IMR-90 (cell line): Measurements from ENCODE around the gene CCDC88C. TPM values are rescaled to one million over a fixed set of nuclear protein-coding genes. Genes with fewer than 3 reads are reported as not detected.

ENCODE experiments used
- ATAC-seq: fragments of 200-7000 bp; cut with Tn5 transposase; 2 replicates; pipeline ENCODE4 v1.9.1; 2020; ENCODE audit warnings: low read depth, mild to moderate bottlenecking, moderate library complexity
- BruUV-seq: library from RNA; stranded (reverse); fragments of 400-500 nt; replicated peaks from 2 replicates; lab custom pipeline; 2021; lab: Mats Ljungman, UMichigan
- CTCF ChIA-PET: fragments of 300-600 bp; formaldehyde crosslinking; extraction: SDS; loops from one replicate; lab custom pipeline; 2021; ENCODE audit warnings: antibody characterized with exemption; lab: Yijun Ruan, JAX
- POLR2A ChIA-PET: fragments of 300-600 bp; sonication (Branson Sonifier 250); formaldehyde crosslinking; loops from one replicate; lab custom pipeline; 2022; ENCODE audit warnings: antibody characterized with exemption; ENCODE audit not compliant: unreplicated experiment; lab: Charles Lee
- DNase-seq: peaks from one replicate; pipeline ENCODE4 v3.0.0; 2013
- H2AFZ ChIP-seq: replicated peaks from 2 replicates; pipeline ENCODE3; 2013; ENCODE audit warnings: low read length, mild to moderate bottlenecking; ENCODE audit not compliant: poor library complexity
- H2AK5ac ChIP-seq: 2 replicates; pipeline ENCODE4 v1.6.1; 2013; ENCODE audit warnings: low read depth, low read length, inconsistent platforms
- H2AK9ac ChIP-seq: replicated peaks from 2 replicates; pipeline ENCODE3; 2013; ENCODE audit warnings: mild to moderate bottlenecking, low read depth, low read length, moderate library complexity; ENCODE audit not compliant: poor library complexity
- H2BK120ac ChIP-seq: 2 replicates; pipeline ENCODE4 v1.6.1; 2013; ENCODE audit warnings: low read depth, low read length, inconsistent platforms
- H2BK15ac ChIP-seq: 3 replicates; pipeline ENCODE4 v1.6.1; 2013; ENCODE audit warnings: low read depth, low read length, inconsistent platforms
- H2BK20ac ChIP-seq: 2 replicates; pipeline ENCODE4 v1.6.1; 2013; ENCODE audit warnings: low read depth, mild to moderate bottlenecking, inconsistent platforms, low read length, moderate library complexity
- H2BK5ac ChIP-seq: 2 replicates; pipeline ENCODE4 v1.6.1; 2013; ENCODE audit warnings: mild to moderate bottlenecking, low read depth, low read length, inconsistent platforms; ENCODE audit not compliant: poor library complexity, severe bottlenecking
- H3K14ac ChIP-seq: replicated peaks from 2 replicates; pipeline ENCODE4 v1.6.1; 2013; ENCODE audit warnings: low read depth, low read length, inconsistent platforms
- H3K18ac ChIP-seq: 2 replicates; pipeline ENCODE4 v1.6.1; 2013; ENCODE audit warnings: low read depth, low read length, control low read depth
- H3K23ac ChIP-seq: 2 replicates; pipeline ENCODE4 v1.6.1; 2013; ENCODE audit warnings: low read depth, low read length, inconsistent platforms
- H3K27ac ChIP-seq: 2 replicates; pipeline ENCODE4 v1.5.1; 2013; ENCODE audit warnings: mild to moderate bottlenecking, control low read depth, low read length; ENCODE audit not compliant: insufficient read depth
- H3K27me3 ChIP-seq: 2 replicates; pipeline ENCODE4 v1.6.1; 2013; ENCODE audit warnings: low read length; ENCODE audit not compliant: control insufficient read depth, insufficient read depth
- H3K36me3 ChIP-seq: 2 replicates; pipeline ENCODE4 v1.6.1; 2013; ENCODE audit warnings: low read length, mixed read lengths; ENCODE audit not compliant: control insufficient read depth, insufficient read depth
- H3K4ac ChIP-seq: 2 replicates; pipeline ENCODE4 v1.6.1; 2013; ENCODE audit warnings: low read depth, low read length, inconsistent platforms
- H3K4me1 ChIP-seq: 2 replicates; pipeline ENCODE4 v1.6.1; 2013; ENCODE audit warnings: low read length, mixed read lengths; ENCODE audit not compliant: control insufficient read depth, insufficient read depth
- H3K4me2 ChIP-seq: 2 replicates; pipeline ENCODE4 v1.6.1; 2013; ENCODE audit warnings: low read depth, mild to moderate bottlenecking, control low read depth, low read length, moderate library complexity
- H3K4me3 ChIP-seq: 2 replicates; pipeline ENCODE4 v1.5.1; 2013; ENCODE audit warnings: low read depth, mild to moderate bottlenecking, control low read depth, low read length, moderate library complexity; ENCODE audit not compliant: insufficient read depth
- H3K56ac ChIP-seq: 2 replicates; pipeline ENCODE4 v1.6.1; 2013; ENCODE audit warnings: low read length, inconsistent platforms; ENCODE audit not compliant: insufficient read depth; ENCODE audit errors: extremely low read depth
- H3K79me1 ChIP-seq, 2 experiments: 2 replicates each; pipeline ENCODE4 v1.6.1; 2013; ENCODE audit warnings: low read length in 2 of 2, inconsistent platforms in 1 of 2, low read depth in 1 of 2
- H3K9ac ChIP-seq: 2 replicates; pipeline ENCODE4 v1.6.1; 2013; ENCODE audit warnings: low read depth, low read length, control low read depth
- H3K9me1 ChIP-seq: 2 replicates; pipeline ENCODE4 v1.6.1; 2013; ENCODE audit warnings: low read length, inconsistent platforms; ENCODE audit not compliant: insufficient read depth
- H3K9me3 ChIP-seq: 2 replicates; pipeline ENCODE4 v1.6.1; 2013; ENCODE audit warnings: low read length; ENCODE audit not compliant: control insufficient read depth, insufficient read depth
- H4K20me1 ChIP-seq: 2 replicates; pipeline ENCODE4 v1.6.1; 2013; ENCODE audit warnings: low read length, inconsistent platforms; ENCODE audit not compliant: insufficient read depth
- H4K5ac ChIP-seq: 2 replicates; pipeline ENCODE4 v1.6.1; 2013; ENCODE audit warnings: mild to moderate bottlenecking, low read depth, low read length, control low read depth
- H4K8ac ChIP-seq, 2 experiments: 2 replicates each; pipeline ENCODE4 v1.6.1; 2013; ENCODE audit warnings: low read depth in 2 of 2, low read length in 2 of 2, control low read depth in 1 of 2, inconsistent platforms in 1 of 2
- H4K91ac ChIP-seq: 2 replicates; pipeline ENCODE4 v1.6.1; 2013; ENCODE audit warnings: low read depth, low read length, inconsistent platforms; ENCODE audit not compliant: insufficient read depth
- MXI1 ChIP-seq: IDR thresholded peaks from 2 replicates; pipeline ENCODE4 v1.6.1; 2012; ENCODE audit warnings: low read depth, mild to moderate bottlenecking, low read length, moderate library complexity, borderline replicate concordance
- SMC3 ChIP-seq: fragments of 150-350 bp; IDR thresholded peaks from 2 replicates; pipeline ENCODE4 v1.6.1; 2016; ENCODE audit warnings: low read depth, mild to moderate bottlenecking, antibody characterized with exemption, low read length, moderate library complexity
- WGBS, 2 experiments: methylation state at CpG; one replicate each; pipeline versions ENCODE4 v1.1.5 to v1.1.7; 2013; ENCODE audit warnings: missing lambda C conversion rate in 2 of 2; ENCODE audit not compliant: insufficient read length in 1 of 2; ENCODE audit errors: extremely low coverage in 2 of 2; 5-methylcytosine and 5-hydroxymethylcytosine counted together
- dilution Hi-C: fragments of 300-500 bp; cut with HindIII; formaldehyde crosslinking; loops from one replicate; pipeline ENCODE4 v1.14.3; 2018; ENCODE audit warnings: low sequenced_read_pairs; ENCODE audit not compliant: unreplicated experiment
- in situ Hi-C: fragments of 300-500 bp; cut with MboI; formaldehyde crosslinking; loops from 3 replicates; pipeline ENCODE4 v1.14.3; 2019; ENCODE audit warnings: low sequenced_read_pairs, inconsistent platforms, mixed read lengths
- intact Hi-C: fragments of 100-400 bp; cut with micrococcal nuclease; formaldehyde crosslinking; loops from 2 replicates; pipeline ENCODE4 v1.10.0; 2022
- polyA plus RNA-seq, 3 experiments: library from polyadenylated mRNA; depleted of rRNA; stranded (reverse); fragments of >200 nt; gene quantifications; 2 replicates each; pipeline ENCODE4 v1.2.3, GENCODE V29; 2012; ENCODE audit warnings: low replicate concordance in 1 of 3
- total RNA-seq: library from RNA; depleted of rRNA; stranded (reverse); fragments of >200 nt; gene quantifications from 2 replicates; pipeline ENCODE4 v1.2.3, GENCODE V29; 2012
- TF ChIP-seq, protein P1 (sequence below): conservative IDR thresholded peaks from 2 replicates; pipeline ENCODE4 v1.5.1; 2012; ENCODE audit warnings: mild to moderate bottlenecking, low read depth, low read length, improper control_type of control experiment

CCDC88C gene
- total and polyA plus RNA-seq, 2 of the 4 experiments (the other 2 are of a cell fraction) = 0.17 to 0.18 TPM

DNA sequence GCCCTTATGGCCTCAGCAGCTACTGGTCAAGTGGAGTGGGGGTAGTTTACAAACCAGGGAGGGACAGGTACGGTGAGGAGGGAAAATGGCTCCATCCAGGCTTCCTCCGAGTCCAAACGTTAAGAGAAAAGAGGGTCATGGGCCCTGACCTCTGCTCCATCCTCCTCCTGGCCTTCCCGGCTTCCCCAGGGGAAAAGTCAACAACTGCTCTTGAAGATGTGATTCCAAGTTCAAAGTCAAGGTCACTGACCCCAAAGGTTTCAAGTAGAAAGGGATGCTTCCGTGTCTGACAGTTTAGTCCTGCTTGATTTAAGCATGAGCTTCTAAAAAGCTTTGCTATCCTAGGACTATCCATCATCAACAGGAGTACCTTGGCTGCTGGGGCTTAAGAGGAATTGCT, 28.5 kb downstream of the CCDC88C start:
- H4K20me1 ChIP-seq = no peaks in the 10 kb centered on the region
- no peak overlapping the region for H3K56ac ChIP-seq
- TF ChIP-seq, protein P1, sequence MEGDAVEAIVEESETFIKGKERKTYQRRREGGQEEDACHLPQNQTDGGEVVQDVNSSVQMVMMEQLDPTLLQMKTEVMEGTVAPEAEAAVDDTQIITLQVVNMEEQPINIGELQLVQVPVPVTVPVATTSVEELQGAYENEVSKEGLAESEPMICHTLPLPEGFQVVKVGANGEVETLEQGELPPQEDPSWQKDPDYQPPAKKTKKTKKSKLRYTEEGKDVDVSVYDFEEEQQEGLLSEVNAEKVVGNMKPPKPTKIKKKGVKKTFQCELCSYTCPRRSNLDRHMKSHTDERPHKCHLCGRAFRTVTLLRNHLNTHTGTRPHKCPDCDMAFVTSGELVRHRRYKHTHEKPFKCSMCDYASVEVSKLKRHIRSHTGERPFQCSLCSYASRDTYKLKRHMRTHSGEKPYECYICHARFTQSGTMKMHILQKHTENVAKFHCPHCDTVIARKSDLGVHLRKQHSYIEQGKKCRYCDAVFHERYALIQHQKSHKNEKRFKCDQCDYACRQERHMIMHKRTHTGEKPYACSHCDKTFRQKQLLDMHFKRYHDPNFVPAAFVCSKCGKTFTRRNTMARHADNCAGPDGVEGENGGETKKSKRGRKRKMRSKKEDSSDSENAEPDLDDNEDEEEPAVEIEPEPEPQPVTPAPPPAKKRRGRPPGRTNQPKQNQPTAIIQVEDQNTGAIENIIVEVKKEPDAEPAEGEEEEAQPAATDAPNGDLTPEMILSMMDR = no peak
- no peak for TF ChIP-seq MXI1
- no peak for TF ChIP-seq SMC3
- BruUV-seq = no TSS peak
- H3K36me3 ChIP-seq = no peaks in the 10 kb centered on the region
- H4K5ac ChIP-seq = no peak overlapping the region
- dilution Hi-C loops (no loop called here), in situ Hi-C loops (no loop called here), intact Hi-C loops (no loop called here)
- no peak overlapping the region for H2BK5ac ChIP-seq
- H2AK5ac ChIP-seq = no peak overlapping the region
- peaks cover 12% of the 10 kb centered on the region; the same call in 1 of the 2 replicates for H3K27me3 ChIP-seq
- no peak for DNase-seq
- no peak overlapping the region for H2AFZ ChIP-seq
- H3K18ac ChIP-seq = no peak overlapping the region
- ChIA-PET CTCF (no interaction called here), POLR2A (no interaction called here)
- WGBS, 2 experiments = 100% methylated on average over 1 of the region's 5 CpGs; no CpG with 5 or more reads in 1 of the 2 experiments
- H4K8ac ChIP-seq = no peak overlapping the region
- peaks cover 2% of the 10 kb centered on the region; the same call in 1 of the 2 replicates for H3K4me1 ChIP-seq
- H2BK15ac ChIP-seq = no peak overlapping the region
- ATAC-seq = no peak
- no peak overlapping the region for H2AK9ac ChIP-seq
- no peak overlapping the region for H3K4ac ChIP-seq
- no peak overlapping the region for H3K4me2 ChIP-seq
- no peak overlapping the region for H3K9ac ChIP-seq
- H4K91ac ChIP-seq = no peak overlapping the region
- no peak overlapping the region for H2BK20ac ChIP-seq
- no peaks in the 10 kb centered on the region for H3K79me1 ChIP-seq
- H3K23ac ChIP-seq = no peak overlapping the region
- H3K4me3 ChIP-seq = no peak overlapping the region
- H3K9me3 ChIP-seq = no peaks in the 10 kb centered on the region
- no peak overlapping the region for H2BK120ac ChIP-seq
- no peak overlapping the region for H3K27ac ChIP-seq
- H3K9me1 ChIP-seq = no peaks in the 10 kb centered on the region
- H3K14ac ChIP-seq = no peak overlapping the region
